Neural cell (in vitro differentiated cells): ENCODE data around the gene GSC2. TPM values are rescaled to one million over a fixed set of nuclear protein-coding genes. Genes with fewer than 3 reads are reported as not detected.

Source experiments
- H2AFZ ChIP-seq: fragments of 200-600, 300-800 bp; sonication (generic), shearing (Covaris generic); 2 replicates; pipeline ENCODE4 v1.6.0; 2014; ENCODE audit warnings: low read depth, mild to moderate bottlenecking, antibody characterized with exemption, low read length, moderate library complexity
- H3F3A ChIP-seq: fragments of 200-600 bp; shearing (Covaris generic); 2 replicates; pipeline ENCODE4 v1.6.1; 2016; ENCODE audit warnings: mild to moderate bottlenecking, moderate library complexity, mixed read lengths, antibody characterized with exemption, low read length; ENCODE audit not compliant: insufficient read depth, poor library complexity, severe bottlenecking
- H3K27ac ChIP-seq: fragments of 200-600, 300-800 bp; sonication (generic), shearing (Covaris generic); 2 replicates; pipeline ENCODE4 v1.5.1; 2014; ENCODE audit warnings: mild to moderate bottlenecking, low read length, moderate library complexity
- H3K27me3 ChIP-seq: fragments of 300-800, 200-600 bp; sonication (generic), shearing (Covaris generic); 2 replicates; pipeline ENCODE4 v1.6.0; 2014; ENCODE audit warnings: mild to moderate bottlenecking, low read depth, low read length, moderate library complexity; ENCODE audit not compliant: insufficient read depth
- H3K36me3 ChIP-seq: fragments of 300-800, 200-600 bp; sonication (generic), shearing (Covaris generic); 2 replicates; pipeline ENCODE4 v1.5.1; 2014; ENCODE audit warnings: mild to moderate bottlenecking, antibody characterized with exemption, low read length, moderate library complexity; ENCODE audit not compliant: insufficient read depth
- H3K4me2 ChIP-seq: fragments of 300-800, 200-600 bp; sonication (generic), shearing (Covaris generic); 2 replicates; pipeline ENCODE4 v1.6.0; 2014; ENCODE audit warnings: mild to moderate bottlenecking, low read length
- H3K4me3 ChIP-seq: fragments of 300-800, 200-600 bp; sonication (generic), shearing (Covaris generic); 2 replicates; pipeline ENCODE4 v1.5.1; 2014; ENCODE audit warnings: mild to moderate bottlenecking, low read length, moderate library complexity
- H3K79me2 ChIP-seq: fragments of 200-600 bp; shearing (Covaris generic); replicated peaks from 2 replicates; pipeline ENCODE4 v1.6.0; 2014; ENCODE audit warnings: mild to moderate bottlenecking, low read length, moderate library complexity; ENCODE audit not compliant: insufficient read depth
- H3K9ac ChIP-seq: fragments of 300-800, 200-600 bp; sonication (generic), shearing (Covaris generic); 2 replicates; pipeline ENCODE4 v1.6.1; 2016; ENCODE audit warnings: mild to moderate bottlenecking, low read length, mixed read lengths
- H3K9me2 ChIP-seq: fragments of 200-600 bp; shearing (Covaris generic); 2 replicates; pipeline ENCODE4 v1.6.1; 2016; ENCODE audit warnings: mild to moderate bottlenecking, low read length, mixed read lengths; ENCODE audit not compliant: insufficient read depth
- H3K9me3 ChIP-seq: fragments of 200-600, 300-800 bp; sonication (generic), shearing (Covaris generic); 2 replicates; pipeline ENCODE4 v1.6.1; 2016; ENCODE audit warnings: mild to moderate bottlenecking, mixed run types, low read length, moderate library complexity, mixed read lengths
- H4K20me1 ChIP-seq: fragments of 200-600 bp; shearing (Covaris generic); 2 replicates; pipeline ENCODE4 v1.6.1; 2016; ENCODE audit warnings: mild to moderate bottlenecking, mixed run types; ENCODE audit not compliant: insufficient read depth
- CTCF ChIP-seq: fragments of 450-650 bp; IDR thresholded peaks from 2 replicates; pipeline ENCODE4 v1.5.1; 2014; ENCODE audit warnings: antibody characterized with exemption, mild to moderate bottlenecking, moderate library complexity; ENCODE audit not compliant: poor library complexity, severe bottlenecking
- EP300 ChIP-seq: fragments of 450-650 bp; conservative IDR thresholded peaks from 2 replicates; pipeline ENCODE4 v1.6.1; 2014; ENCODE audit warnings: antibody characterized with exemption, mild to moderate bottlenecking, moderate library complexity; ENCODE audit not compliant: poor library complexity, severe bottlenecking
- EZH2 ChIP-seq: fragments of 200-600, 300-800 bp; shearing (Covaris generic), sonication (generic); IDR thresholded peaks from 2 replicates; pipeline ENCODE4 v1.6.1; 2014; ENCODE audit warnings: antibody characterized with exemption, low read length, borderline replicate concordance, mild to moderate bottlenecking; ENCODE audit not compliant: insufficient read depth, poor library complexity, severe bottlenecking
- MXI1 ChIP-seq: fragments of 450-650 bp; conservative IDR thresholded peaks from 2 replicates; pipeline ENCODE4 v1.6.1; 2014; ENCODE audit warnings: antibody characterized with exemption, mild to moderate bottlenecking; ENCODE audit not compliant: poor library complexity, severe bottlenecking
- RAD21 ChIP-seq: fragments of 450-650 bp; conservative IDR thresholded peaks from 2 replicates; pipeline ENCODE4 v1.6.1; 2014; ENCODE audit warnings: antibody characterized with exemption, mild to moderate bottlenecking, moderate library complexity
- REST ChIP-seq: IDR thresholded peaks from 2 replicates; pipeline ENCODE4 v1.6.1; 2012; ENCODE audit warnings: borderline replicate concordance
- SMC3 ChIP-seq: fragments of 450-650 bp; conservative IDR thresholded peaks from 2 replicates; pipeline ENCODE4 v1.6.1; 2014; ENCODE audit warnings: antibody characterized with exemption, mild to moderate bottlenecking, moderate library complexity; ENCODE audit not compliant: poor library complexity
- TAF1 ChIP-seq: IDR thresholded peaks from 2 replicates; pipeline ENCODE4 v1.6.1; 2012; ENCODE audit warnings: low read depth
- polyA plus RNA-seq: library from polyadenylated mRNA; depleted of rRNA; stranded (reverse); fragments of >200 nt; gene quantifications from 2 replicates; pipeline ENCODE4 v1.2.3, GENCODE V29; 2014

Gene GSC2
- polyA plus RNA-seq, 1 donor from 2014 or later: not detected

- peaks cover 81% of the 10 kb centered on the region for H3K79me2 ChIP-seq
- no peak overlapping the region for H3K27ac ChIP-seq
- no peaks in the 10 kb centered on the region for H3K9me2 ChIP-seq
Observed at GRCh38 chr22:19111140-19111539, 39.0 kb downstream of the GSC2 start.

GRCh38 chr22:19110646-19111045 is 39.4 kb downstream of the GSC2 start:
- no peaks in the 10 kb centered on the region for H3F3A ChIP-seq
- H3K4me3 ChIP-seq: no peak overlapping the region
- no peaks in the 10 kb centered on the region for H3K9me2 ChIP-seq
- H3K27ac ChIP-seq: no peak overlapping the region
- no peaks in the 10 kb centered on the region for H3K9me3 ChIP-seq
- H3K36me3 ChIP-seq: no peaks in the 10 kb centered on the region
- H3K79me2 ChIP-seq: peaks cover 80% of the 10 kb centered on the region
- H3K4me2 ChIP-seq: no peak overlapping the region
- H4K20me1 ChIP-seq: no peaks in the 10 kb centered on the region
- no peak overlapping the region for H2AFZ ChIP-seq
- H3K27me3 ChIP-seq: no peaks in the 10 kb centered on the region
- H3K9ac ChIP-seq: no peak overlapping the region
- TF ChIP-seq RAD21: no peak
- TF ChIP-seq EP300: no peak
- TF ChIP-seq MXI1: no peak
- no peak for TF ChIP-seq TAF1
- TF ChIP-seq REST: no peak
- TF ChIP-seq EZH2: no peak
- TF ChIP-seq SMC3: no peak

More at GRCh38 chr22:19111140-19111539, 39.0 kb downstream of the GSC2 start:
- H3K4me2 ChIP-seq: no peak overlapping the region
- H3F3A ChIP-seq: no peaks in the 10 kb centered on the region
- no peaks in the 10 kb centered on the region for H3K9me3 ChIP-seq
- H3K36me3 ChIP-seq: no peaks in the 10 kb centered on the region
- no peak overlapping the region for H3K4me3 ChIP-seq
- no peak overlapping the region for H2AFZ ChIP-seq
- H3K9ac ChIP-seq: no peak overlapping the region
- no peaks in the 10 kb centered on the region for H3K27me3 ChIP-seq
- TF ChIP-seq EP300: no peak
- TF ChIP-seq REST: no peak
- no peak for TF ChIP-seq EZH2
- TF ChIP-seq CTCF: no peak
- TF ChIP-seq TAF1: no peak
- H4K20me1 ChIP-seq: no peaks in the 10 kb centered on the region
